Upper lobe of left lung (tissue), 4 donors: Measurements from ENCODE around the gene CXCL1.

ENCODE experiments used
- EP300 ChIP-seq, 4 donors: sonication (generic); formaldehyde crosslinking; IDR thresholded peaks; one replicate each; pipeline ENCODE4 v1.5.1; 2017; ENCODE audit warnings: antibody characterized with exemption in 4 of 4, control low read depth in 2 of 4
- POLR2A ChIP-seq, 4 donors: fragments of 450-650 bp; IDR thresholded peaks; one replicate each; pipeline ENCODE4 v1.5.1; 2016 to 2017; ENCODE audit warnings: antibody characterized with exemption in 4 of 4, mild to moderate bottlenecking in 2 of 4

- TF ChIP-seq POLR2A (IDR thresholded peaks at IDR 0.05) (no peak), EP300 (IDR thresholded peaks at IDR 0.05) (no peak)
These were observed 40.2 kb upstream of the CXCL1 start for GRCh38 chr4:73828956-73829355.
